Measurements from ENCODE around the gene DDAH1. TPM values are rescaled to one million over a fixed set of nuclear protein-coding genes. Genes with fewer than 3 reads are reported as not detected.

The DDAH1 gene
- total RNA-seq, 1 experiment from 2014 or later, result 36.3 TPM

GRCh38 chr1:85352055-85352454, 112.9 kb downstream of the DDAH1 start:
- Histone ChIP-seq H3K23ac (ENCODE audit: insufficient read length, low read depth, low read length) (no peak overlapping the region), H3K79me1 (ENCODE audit: insufficient read depth, low read depth, low read length, poor library complexity, severe bottlenecking) (no peaks in the 10 kb centered on the region), H2BK15ac (ENCODE audit: low read depth, low read length) (no peak overlapping the region), H2BK12ac (ENCODE audit: insufficient read length, low read depth, low read length) (no peak overlapping the region), H3K4me1 (ENCODE audit: insufficient read depth, low read length) (peaks cover 7% of the 10 kb centered on the region; the same call in 1 of the 2 replicates), H3K4me2 (ENCODE audit: insufficient read depth, insufficient read length, low read length) (no peak overlapping the region), H3K9me3 (ENCODE audit: control insufficient read depth, low read depth, low read length) (no peaks in the 10 kb centered on the region), H3K23me2 (ENCODE audit: insufficient read length, low read depth, low read length, poor library complexity, severe bottlenecking) (no peaks in the 10 kb centered on the region), H3K9ac (ENCODE audit: extremely low read depth, insufficient read length, low read length) (no peak overlapping the region), H3K4ac (ENCODE audit: low read depth, low read length) (no peak overlapping the region), H3K79me2 (ENCODE audit: insufficient read depth, low read length) (no peaks in the 10 kb centered on the region), H4K91ac (ENCODE audit: insufficient read length, low read depth, low read length) (no peak overlapping the region), H4K5ac (ENCODE audit: insufficient read length, low read depth, low read length) (no peak overlapping the region), H2AFZ (ENCODE audit: low read length) (no peak overlapping the region), H2BK120ac (ENCODE audit: low read depth, low read length, poor library complexity, severe bottlenecking) (no peak overlapping the region), H2BK5ac (ENCODE audit: insufficient read length, low read length) (no peak overlapping the region), H3K56ac (ENCODE audit: insufficient read length, low read depth, low read length) (no peak overlapping the region), H2BK20ac (ENCODE audit: low read depth, low read length, poor library complexity, severe bottlenecking) (no peak overlapping the region), H4K20me1 (ENCODE audit: control insufficient read depth, insufficient read depth, insufficient read length) (no peaks in the 10 kb centered on the region), H3K18ac (ENCODE audit: insufficient read length, low read depth, low read length) (no peak overlapping the region), H4K8ac (replicated peaks; ENCODE audit: insufficient read length, low read depth, low read length) (no peak overlapping the region), H3K27ac (ENCODE audit: insufficient read length, low read depth, low read length) (no peak overlapping the region), H2AK5ac (ENCODE audit: insufficient read length, low read length) (no peak overlapping the region), H3T11ph (ENCODE audit: low read length) (no peak overlapping the region), H3K27me3 (ENCODE audit: insufficient read depth, low read length) (no peaks in the 10 kb centered on the region), H3K14ac (ENCODE audit: insufficient read depth, low read length) (no peak overlapping the region)
- DNase-seq, result no peak
- Mint-ChIP-seq H3K9me3 (no peaks in the 10 kb centered on the region), H3K27me3 (ENCODE audit: low read depth) (no peaks in the 10 kb centered on the region), H3K36me3 (ENCODE audit: insufficient read depth in 1 of 3, low read depth in 3 of 3) (peaks cover 0 to 25% (median 2%) of the 10 kb centered on the region in 3 experiments; a peak in 5 of 7 replicates), H3K4me1 (peaks cover 9 to 13% of the 10 kb centered on the region in 2 experiments; a peak in 3 of 4 replicates), H3K4me3 (no peak overlapping the region), H3K27ac (no peak overlapping the region)
- no CpG with 5 or more reads among the region's 4 CpGs for WGBS (ENCODE audit: extremely low coverage, insufficient read length, low lambda C conversion rate)
- no peak for TF ChIP-seq CTCF (conservative IDR thresholded peaks at IDR 0.05)

Data from H9 (cell line).